H1 (cell line): Measurements from ENCODE around the gene MYLK4. TPM values are rescaled to one million over a fixed set of nuclear protein-coding genes. Genes with fewer than 3 reads are reported as not detected.
A peak's percentile ranks its signal among the peaks of the same experiment; 100 is the strongest.

ENCODE experiments used
- CTCF ChIA-PET: fragments of 300-600 bp; sonication (Branson Sonifier 250); formaldehyde crosslinking; loops from one replicate; lab custom pipeline; 2021; ENCODE audit not compliant: partially characterized antibody; lab: Charles Lee
- POLR2A ChIA-PET: fragments of 300-600 bp; sonication (Branson Sonifier 250); formaldehyde crosslinking; loops from one replicate; lab custom pipeline; 2021; ENCODE audit warnings: inconsistent platforms; ENCODE audit not compliant: partially characterized antibody; lab: Charles Lee
- DNase-seq, 2 experiments: peaks; one replicate each; pipeline versions ENCODE4 v3.0.0 to v3.0.0-alpha.2; 2010 to 2022; ENCODE audit warnings: low spot score in 2 of 2, low read depth in 1 of 2, mixed read lengths in 1 of 2
- FAIRE-seq: peaks from 2 replicates; lab custom pipeline; 2011; peaks lifted over from hg19 to GRCh38; lab: Jason Lieb, UNC
- H2AFZ ChIP-seq: 2 replicates; pipeline ENCODE4 v1.8.1; 2012; ENCODE audit warnings: low read length, inconsistent platforms
- H2AK5ac ChIP-seq: 2 replicates; pipeline ENCODE4 v1.6.1; 2013; ENCODE audit warnings: low read depth, low read length
- H2BK120ac ChIP-seq: replicated peaks from 2 replicates; pipeline ENCODE3; 2013; ENCODE audit warnings: low read depth, low read length, inconsistent platforms
- H2BK12ac ChIP-seq: 2 replicates; pipeline ENCODE4 v1.6.1; 2013; ENCODE audit warnings: low read depth, low read length
- H2BK15ac ChIP-seq: 2 replicates; pipeline ENCODE4 v1.6.1; 2013; ENCODE audit warnings: low read length
- H2BK20ac ChIP-seq: 2 replicates; pipeline ENCODE4 v1.6.1; 2013; ENCODE audit warnings: low read length
- H2BK5ac ChIP-seq: 2 replicates; pipeline ENCODE4 v1.6.1; 2013; ENCODE audit warnings: low read depth, low read length
- H3K14ac ChIP-seq: 2 replicates; pipeline ENCODE4 v1.6.1; 2013; ENCODE audit warnings: inconsistent platforms; ENCODE audit not compliant: insufficient read length
- H3K18ac ChIP-seq: 2 replicates; pipeline ENCODE4 v1.6.1; 2013; ENCODE audit warnings: low read length; ENCODE audit errors: extremely low read depth
- H3K23ac ChIP-seq: 2 replicates; pipeline ENCODE4 v1.6.1; 2013; ENCODE audit warnings: inconsistent platforms; ENCODE audit not compliant: insufficient read length
- H3K23me2 ChIP-seq: 2 replicates; pipeline ENCODE4 v1.6.1; 2013; ENCODE audit warnings: low read depth, low read length
- H3K27ac ChIP-seq: 2 replicates; pipeline ENCODE4 v1.6.1; 2011; ENCODE audit warnings: low read depth, low read length, inconsistent platforms
- H3K27me3 ChIP-seq, 4 experiments: replicated peaks in 1 of 4; 1 replicate in 1 of 4; 2 replicates in 3 of 4; pipeline versions ENCODE4 v1.6.1 to v1.8.1; 2011 to 2013; ENCODE audit warnings: low read length in 3 of 4, mild to moderate bottlenecking in 3 of 4, inconsistent platforms in 2 of 4, mixed read lengths in 2 of 4, moderate library complexity in 1 of 4; ENCODE audit not compliant: control insufficient read depth in 3 of 4, insufficient read depth in 3 of 4; ENCODE audit errors: extremely low read depth in 1 of 4
- H3K36me3 ChIP-seq, 4 experiments: 2 replicates each; pipeline versions ENCODE4 v1.6.1 to v1.8.1; 2011 to 2013; ENCODE audit warnings: mild to moderate bottlenecking in 4 of 4, low read length in 3 of 4, moderate library complexity in 2 of 4, control low read depth in 1 of 4, inconsistent platforms in 1 of 4; ENCODE audit not compliant: insufficient read depth in 4 of 4, control insufficient read depth in 2 of 4
- H3K4ac ChIP-seq: replicated peaks from 2 replicates; pipeline ENCODE3; 2013; ENCODE audit warnings: low read length, low read depth, mixed read lengths, inconsistent platforms; ENCODE audit not compliant: insufficient read length
- H3K4me1 ChIP-seq, 4 experiments: replicated peaks in 1 of 4; 1 replicate in 1 of 4; 2 replicates in 3 of 4; pipeline versions ENCODE4 v1.6.1 to v1.8.1; 2011 to 2013; ENCODE audit warnings: low read length in 3 of 4, inconsistent platforms in 2 of 4, mixed read lengths in 1 of 4; ENCODE audit not compliant: insufficient read depth in 4 of 4, control insufficient read depth in 3 of 4
- H3K4me2 ChIP-seq, 2 experiments: 2 replicates each; pipeline versions ENCODE4 v1.6.1 to v1.8.1; 2011 to 2013; ENCODE audit warnings: low read depth in 2 of 2, low read length in 2 of 2, control low read depth in 1 of 2, inconsistent platforms in 1 of 2, mild to moderate bottlenecking in 1 of 2; ENCODE audit not compliant: insufficient read depth in 1 of 2
- H3K4me3 ChIP-seq, 4 experiments: fragments of 200-600, 300-600 bp in 1 of 4; sonication (generic), shearing (Covaris generic), sonication (Bioruptor Twin) in 1 of 4; 2 replicates each; pipeline versions ENCODE4 v1.5.1 to v1.8.1; 2011 to 2016; ENCODE audit warnings: low read length in 4 of 4, low read depth in 3 of 4, control low read depth in 2 of 4, inconsistent platforms in 2 of 4, mild to moderate bottlenecking in 2 of 4, mixed read lengths in 1 of 4, moderate library complexity in 1 of 4; ENCODE audit not compliant: insufficient read depth in 2 of 4; ENCODE audit errors: extremely low read depth in 1 of 4
- H3K56ac ChIP-seq: replicated peaks from 2 replicates; pipeline ENCODE3; 2013; ENCODE audit warnings: low read depth, mild to moderate bottlenecking, mixed read lengths, low read length, inconsistent platforms; ENCODE audit not compliant: insufficient read length
- H3K79me1 ChIP-seq: 2 replicates; pipeline ENCODE4 v1.6.1; 2013; ENCODE audit warnings: low read depth, low read length, control low read depth
- H3K79me2 ChIP-seq, 2 experiments: 2 replicates each; pipeline versions ENCODE4 v1.6.1 to v1.8.1; 2012 to 2013; ENCODE audit warnings: low read length in 2 of 2, mild to moderate bottlenecking in 2 of 2, inconsistent platforms in 1 of 2; ENCODE audit not compliant: insufficient read depth in 2 of 2, control insufficient read depth in 1 of 2
- H3K9ac ChIP-seq, 4 experiments: replicated peaks in 1 of 4; 1 replicate in 1 of 4; 2 replicates in 3 of 4; pipeline versions ENCODE4 v1.6.1 to v1.8.1; 2011 to 2013; ENCODE audit warnings: low read depth in 3 of 4, low read length in 3 of 4, control low read depth in 2 of 4, mild to moderate bottlenecking in 2 of 4, moderate library complexity in 2 of 4, inconsistent platforms in 1 of 4; ENCODE audit errors: extremely low read depth in 1 of 4
- H3K9me3 ChIP-seq, 2 experiments: 2 replicates each; pipeline versions ENCODE4 v1.6.1 to v1.8.1; 2012 to 2013; ENCODE audit warnings: mild to moderate bottlenecking in 2 of 2, moderate library complexity in 2 of 2, control low read depth in 1 of 2, inconsistent platforms in 1 of 2, low read depth in 1 of 2, low read length in 1 of 2, mixed read lengths in 1 of 2; ENCODE audit not compliant: insufficient read depth in 2 of 2
- H4K20me1 ChIP-seq, 2 experiments: replicated peaks in 1 of 2; 2 replicates each; pipeline versions ENCODE3 to v1.8.1; 2011 to 2013; ENCODE audit warnings: inconsistent platforms in 2 of 2, low read length in 2 of 2, mild to moderate bottlenecking in 1 of 2; ENCODE audit not compliant: insufficient read depth in 2 of 2, control insufficient read depth in 1 of 2
- H4K5ac ChIP-seq: 2 replicates; pipeline ENCODE4 v1.6.1; 2013; ENCODE audit warnings: low read length, low read depth, mixed read lengths, inconsistent platforms; ENCODE audit not compliant: insufficient read length
- H4K8ac ChIP-seq: 2 replicates; pipeline ENCODE4 v1.8.0; 2013; ENCODE audit warnings: mild to moderate bottlenecking, moderate library complexity, low read length, inconsistent platforms; ENCODE audit not compliant: insufficient read depth; ENCODE audit errors: extremely low read depth
- H4K91ac ChIP-seq: replicated peaks from 2 replicates; pipeline ENCODE3; 2013; ENCODE audit warnings: low read length, mixed read lengths, inconsistent platforms; ENCODE audit not compliant: insufficient read length
- BCL11A ChIP-seq, 2 experiments: IDR thresholded peaks; one replicate each; pipeline ENCODE4 v1.6.1; 2011; ENCODE audit warnings: low read depth in 2 of 2, low read length in 2 of 2, mild to moderate bottlenecking in 2 of 2
- FOSL1 ChIP-seq: IDR thresholded peaks from 2 replicates; pipeline ENCODE4 v1.6.1; 2011; ENCODE audit warnings: mild to moderate bottlenecking, low read depth, low read length, moderate library complexity; ENCODE audit not compliant: insufficient read depth
- KDM4A ChIP-seq: IDR thresholded peaks from one replicate; pipeline ENCODE4 v1.7.1; 2012; ENCODE audit warnings: low read depth, mild to moderate bottlenecking, moderate library complexity, low read length, inconsistent platforms; ENCODE audit not compliant: severe bottlenecking
- KDM5A ChIP-seq: fragments of 200-600 bp; IDR thresholded peaks from 2 replicates; pipeline ENCODE4 v1.7.1; 2012; ENCODE audit warnings: mild to moderate bottlenecking, low read length, inconsistent platforms, mixed read lengths
- MAFK ChIP-seq: IDR thresholded peaks from 2 replicates; pipeline ENCODE4 v1.6.1; 2012; ENCODE audit warnings: low read depth, mild to moderate bottlenecking, improper control_type of control experiment, low read length
- POLR2A ChIP-seq, 2 experiments: IDR thresholded peaks; 1 replicate in 1 of 2; 2 replicates in 1 of 2; pipeline ENCODE4 v1.6.1; 2011; ENCODE audit warnings: low read depth in 2 of 2, low read length in 2 of 2, mild to moderate bottlenecking in 2 of 2; ENCODE audit errors: control extremely low read depth in 1 of 2
- POU5F1 ChIP-seq: IDR thresholded peaks from 2 replicates; pipeline ENCODE4 v1.6.1; 2011; ENCODE audit warnings: low read depth, mild to moderate bottlenecking, low read length, moderate library complexity
- SIX5 ChIP-seq: IDR thresholded peaks from 2 replicates; pipeline ENCODE4 v1.6.1; 2011; ENCODE audit warnings: mild to moderate bottlenecking, low read depth, low read length
- SP4 ChIP-seq: IDR thresholded peaks from 2 replicates; pipeline ENCODE4 v1.6.1; 2012; ENCODE audit warnings: low read length, inconsistent platforms
- TBP ChIP-seq: IDR thresholded peaks from 2 replicates; pipeline ENCODE4 v1.6.1; 2011; ENCODE audit warnings: low read depth, low read length, improper control_type of control experiment
- TEAD4 ChIP-seq: IDR thresholded peaks from 2 replicates; pipeline ENCODE4 v1.6.1; 2012; ENCODE audit warnings: low read depth, low read length, inconsistent platforms, mixed read lengths
- ZNF274 ChIP-seq: IDR thresholded peaks from 2 replicates; pipeline ENCODE4 v1.7.0; 2012; ENCODE audit warnings: low read length, borderline replicate concordance; ENCODE audit errors: extremely low read depth
- WGBS, 2 experiments: shearing (Covaris generic) in 1 of 2; methylation state at CpG; one replicate each; pipeline versions ENCODE4 v1.1.6 to v1.1.7; 2013 to 2015; ENCODE audit warnings: low lambda C conversion rate in 2 of 2, mixed read lengths in 2 of 2, inconsistent platforms in 1 of 2, low coverage in 1 of 2, missing lambda C conversion rate in 1 of 2; ENCODE audit not compliant: insufficient replicate concordance in 2 of 2, insufficient coverage in 1 of 2, insufficient read length in 1 of 2; ENCODE audit errors: extremely low coverage in 1 of 2, missing lambda C conversion rate in 1 of 2; 5-methylcytosine and 5-hydroxymethylcytosine counted together
- polyA plus RNA-seq, 7 experiments: library from polyadenylated mRNA; depleted of rRNA in 3 of 7; stranded (reverse) in 5 of 7; unstranded in 2 of 7; fragments of >200 nt in 5 of 7; fragments of 200-250 nt in 2 of 7; gene quantifications; 1 replicate in 5 of 7; 2 replicates in 1 of 7; 4 replicates in 1 of 7; pipeline versions ENCODE4 v1.2.1 to v1.2.3, GENCODE V29; 2011 to 2013; ENCODE audit warnings: missing spikeins in 2 of 7, mixed read lengths in 2 of 7
- total RNA-seq: library from RNA; stranded (reverse); fragmentation: NEBNext Ultra II Directional; extraction: Animal tissue kit (Norgen Biotek cat#: 25700); gene quantifications from 2 replicates; pipeline ENCODE4 v1.2.1, GENCODE V29; 2021

The MYLK4 gene
- total and polyA plus RNA-seq, 2 of the 8 experiments (the other 6 are each of a cell fraction or from before 2014, with no cell fraction given): 0.11 to 0.17 TPM

DNA sequence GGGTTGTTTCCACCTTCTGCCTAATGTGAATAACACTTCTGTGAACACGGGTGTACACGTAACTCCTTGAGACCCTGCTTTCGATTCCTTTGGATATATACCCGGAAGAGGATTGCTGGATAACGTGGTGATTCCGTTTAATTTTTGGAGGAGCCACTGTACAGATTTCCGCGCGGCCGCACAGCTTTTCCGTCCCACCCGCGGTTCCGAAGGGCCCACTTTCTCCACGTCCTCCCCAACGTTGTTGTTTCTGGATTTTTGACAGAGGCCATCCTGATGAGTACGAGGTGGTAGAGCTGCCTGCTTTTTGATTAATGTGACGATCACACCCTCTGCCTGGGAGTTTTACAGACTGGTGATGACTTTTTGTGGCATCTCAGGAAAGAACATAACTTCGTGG is 114.0 kb downstream of the MYLK4 start:
- H3K27ac ChIP-seq: no peak overlapping the region
- peaks cover 3 to 19% (median 5%) of the 10 kb centered on the region in 4 experiments for H3K4me1 ChIP-seq
- no peak overlapping the region for H3K4me2 ChIP-seq
- H2BK15ac ChIP-seq: no peak overlapping the region
- H4K5ac ChIP-seq: no peak overlapping the region
- 94% methylated on average over 17 of the region's 19 CpGs; no CpG with 5 or more reads in 1 of the 2 experiments for WGBS, 2 experiments
- no peak overlapping the region for H3K9ac ChIP-seq
- no peak overlapping the region for H3K4ac ChIP-seq
- no peak overlapping the region for H4K91ac ChIP-seq
- no peak overlapping the region for H4K8ac ChIP-seq
- H2BK12ac ChIP-seq: no peak overlapping the region
- peaks cover 0 to 11% (median 10%) of the 10 kb centered on the region in 4 experiments; a peak in 4 of 7 replicates for H3K27me3 ChIP-seq
- H2AFZ ChIP-seq: no peak overlapping the region
- DNase-seq: no peak
- no peak overlapping the region for H2BK120ac ChIP-seq
- FAIRE-seq: no peak
- H2BK5ac ChIP-seq: 0 out of 2 replicates have a peak overlapping the region, but pooled peaks have one; percentile 1
- H3K79me1 ChIP-seq: no peaks in the 10 kb centered on the region
- H3K79me2 ChIP-seq: no peaks in the 10 kb centered on the region
- no peak overlapping the region for H3K18ac ChIP-seq
- H3K23me2 ChIP-seq: no peaks in the 10 kb centered on the region; the same call in 1 of the 2 replicates
- CTCF ChIA-PET: interaction anchor here (0.6 to 5.3 kb wide), 5 partner anchors 9 to 1040 kb away, joined by 3 to 31 read pairs (median 5); no protein-coding TSS in a partner anchor
- no peaks in the 10 kb centered on the region for H3K9me3 ChIP-seq
- 0 out of 2 replicates have a peak overlapping the region, but pooled peaks have one; percentile 73 for H2BK20ac ChIP-seq
- no peaks in the 10 kb centered on the region for H4K20me1 ChIP-seq
- H3K14ac ChIP-seq: no peak overlapping the region
- no peak overlapping the region for H3K56ac ChIP-seq
- H2AK5ac ChIP-seq: no peak overlapping the region
- no peaks in the 10 kb centered on the region for H3K36me3 ChIP-seq
- H3K4me3 ChIP-seq: no peak overlapping the region
- TF ChIP-seq KDM5A: no peak
- no peak for TF ChIP-seq TBP
- TF ChIP-seq POLR2A (IDR thresholded peaks at IDR 0.05; ENCODE audit: control extremely low read depth in 1 of 2, low read depth in 2 of 2, low read length in 2 of 2): no peak
- no peak for TF ChIP-seq SIX5
- TF ChIP-seq MAFK: no peak
- no peak for TF ChIP-seq ZNF274
- no peak for TF ChIP-seq FOSL1
- no peak for TF ChIP-seq BCL11A (IDR thresholded peaks at IDR 0.05; ENCODE audit: low read depth in 2 of 2, low read length in 2 of 2)
- no peak for TF ChIP-seq POU5F1
- no peak for TF ChIP-seq SP4
- TF ChIP-seq KDM4A: no peak
- TF ChIP-seq TEAD4: no peak
- no peak overlapping the region for H3K23ac ChIP-seq
- POLR2A ChIA-PET: no interaction called here
